Thyroid gland (tissue), 4 donors: ENCODE measurements around the gene RAC2.

Experiments
- POLR2A ChIP-seq, 2 donors: fragments of 450-650 bp; IDR thresholded peaks; one replicate each; pipeline ENCODE4 v1.6.1; 2017; ENCODE audit warnings: antibody characterized with exemption in 2 of 2, mild to moderate bottlenecking in 2 of 2, moderate library complexity in 1 of 2
- TF ChIP-seq, protein P1 (sequence below), 6 experiments: fragments of 200-600 bp in 3 of 6; fragments of 450-650 bp in 3 of 6; sonication (generic) in 3 of 6; IDR thresholded peaks; one replicate each; pipeline ENCODE4 v1.5.1; 2016 to 2019; ENCODE audit warnings: antibody characterized with exemption in 6 of 6, mild to moderate bottlenecking in 2 of 6, inconsistent platforms in 1 of 6, moderate library complexity in 1 of 6

DNA sequence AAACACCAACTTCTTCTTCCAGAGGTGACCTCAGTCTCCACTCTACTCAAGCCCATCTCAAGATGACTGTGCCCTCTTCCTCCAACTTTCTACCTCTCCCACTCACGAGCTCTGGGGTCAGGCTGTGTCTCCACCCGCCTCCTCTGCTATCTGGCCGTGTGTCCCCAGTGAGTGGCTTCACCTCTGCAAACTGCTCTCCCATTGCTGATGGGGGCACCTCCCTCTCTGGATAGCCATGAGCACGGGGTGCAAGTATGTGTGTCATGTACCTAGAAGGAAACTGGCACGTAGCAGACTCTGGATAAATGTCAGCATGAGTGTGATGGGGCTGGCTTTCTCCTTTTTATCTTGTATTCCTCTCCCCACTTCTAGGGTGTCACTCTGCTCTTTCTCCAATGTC lies 18.3 kb upstream of the RAC2 start:
- TF ChIP-seq, protein P1, sequence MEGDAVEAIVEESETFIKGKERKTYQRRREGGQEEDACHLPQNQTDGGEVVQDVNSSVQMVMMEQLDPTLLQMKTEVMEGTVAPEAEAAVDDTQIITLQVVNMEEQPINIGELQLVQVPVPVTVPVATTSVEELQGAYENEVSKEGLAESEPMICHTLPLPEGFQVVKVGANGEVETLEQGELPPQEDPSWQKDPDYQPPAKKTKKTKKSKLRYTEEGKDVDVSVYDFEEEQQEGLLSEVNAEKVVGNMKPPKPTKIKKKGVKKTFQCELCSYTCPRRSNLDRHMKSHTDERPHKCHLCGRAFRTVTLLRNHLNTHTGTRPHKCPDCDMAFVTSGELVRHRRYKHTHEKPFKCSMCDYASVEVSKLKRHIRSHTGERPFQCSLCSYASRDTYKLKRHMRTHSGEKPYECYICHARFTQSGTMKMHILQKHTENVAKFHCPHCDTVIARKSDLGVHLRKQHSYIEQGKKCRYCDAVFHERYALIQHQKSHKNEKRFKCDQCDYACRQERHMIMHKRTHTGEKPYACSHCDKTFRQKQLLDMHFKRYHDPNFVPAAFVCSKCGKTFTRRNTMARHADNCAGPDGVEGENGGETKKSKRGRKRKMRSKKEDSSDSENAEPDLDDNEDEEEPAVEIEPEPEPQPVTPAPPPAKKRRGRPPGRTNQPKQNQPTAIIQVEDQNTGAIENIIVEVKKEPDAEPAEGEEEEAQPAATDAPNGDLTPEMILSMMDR (IDR thresholded peaks at IDR 0.05), result no peak
- TF ChIP-seq POLR2A (IDR thresholded peaks at IDR 0.05), result no peak
